GM23338 (cell line): ENCODE results near the gene MAP3K9. TPM values are rescaled to one million over a fixed set of nuclear protein-coding genes. Genes with fewer than 3 reads are reported as not detected.
A peak's percentile ranks its signal among the peaks of the same experiment; 100 is the strongest.

ENCODE experiments used
- ATAC-seq: fragments of 200-7000 bp; cut with Tn5 transposase; 3 replicates; pipeline ENCODE4 v1.9.1; 2020
- DNase-seq: peaks from one replicate; pipeline ENCODE4 v3.0.0-alpha.2; 2015; ENCODE audit warnings: low spot score
- H2AFZ ChIP-seq: fragments of 200-600 bp; sonication (generic); 2 replicates; pipeline ENCODE4 v1.8.0; 2016; ENCODE audit warnings: antibody characterized with exemption, mild to moderate bottlenecking, moderate library complexity
- H3F3A ChIP-seq: fragments of 200-600 bp; sonication (generic); replicated peaks from 2 replicates; pipeline ENCODE4 v1.8.0; 2017; ENCODE audit warnings: antibody characterized with exemption, mixed run types, low read depth
- H3K27ac ChIP-seq: fragments of 200-600 bp; sonication (generic); 2 replicates; pipeline ENCODE4 v1.6.1; 2016; ENCODE audit warnings: low read depth
- H3K27me3 ChIP-seq: fragments of 200-600 bp; sonication (generic); 2 replicates; pipeline ENCODE4 v1.8.0; 2016; ENCODE audit warnings: mild to moderate bottlenecking, mixed run types, moderate library complexity; ENCODE audit not compliant: insufficient read depth
- H3K36me3 ChIP-seq: fragments of 200-600 bp; sonication (generic); 2 replicates; pipeline ENCODE4 v1.8.0; 2016; ENCODE audit warnings: mild to moderate bottlenecking; ENCODE audit not compliant: insufficient read depth
- H3K4me1 ChIP-seq: fragments of 200-600 bp; sonication (generic); 2 replicates; pipeline ENCODE4 v1.8.0; 2016; ENCODE audit warnings: mild to moderate bottlenecking, moderate library complexity; ENCODE audit not compliant: insufficient read depth
- H3K4me2 ChIP-seq: fragments of 200-600 bp; sonication (generic); 2 replicates; pipeline ENCODE4 v1.7.1; 2017; ENCODE audit warnings: mixed run types
- H3K4me3 ChIP-seq: fragments of 200-600 bp; sonication (generic); 2 replicates; pipeline ENCODE4 v1.6.1; 2016; ENCODE audit warnings: mixed run types
- H3K79me2 ChIP-seq: fragments of 200-600 bp; sonication (generic); replicated peaks from 2 replicates; pipeline ENCODE4 v1.8.0; 2017; ENCODE audit warnings: mild to moderate bottlenecking; ENCODE audit not compliant: insufficient read depth
- H3K9me2 ChIP-seq: fragments of 200-600 bp; sonication (generic); 2 replicates; pipeline ENCODE4 v1.8.0; 2017; ENCODE audit not compliant: insufficient read depth
- H4K20me1 ChIP-seq: fragments of 200-600 bp; sonication (generic); replicated peaks from 2 replicates; pipeline ENCODE4 v1.8.0; 2017; ENCODE audit warnings: mild to moderate bottlenecking; ENCODE audit not compliant: insufficient read depth
- H3K27ac Mint-ChIP-seq: 2 replicates; pipeline ENCODE4 v1.8.0; 2020; ENCODE audit warnings: inconsistent platforms, mild to moderate bottlenecking, moderate library complexity, mixed read lengths
- H3K27me3 Mint-ChIP-seq: 3 replicates; pipeline ENCODE4 v1.8.0; 2022; ENCODE audit warnings: low read depth, mild to moderate bottlenecking, moderate library complexity, mixed read lengths, inconsistent platforms; ENCODE audit not compliant: insufficient read depth, poor library complexity
- H3K36me3 Mint-ChIP-seq: 3 replicates; pipeline ENCODE4 v1.8.0; 2021; ENCODE audit warnings: low read depth, mild to moderate bottlenecking, inconsistent platforms, moderate library complexity, mixed read lengths
- H3K4me1 Mint-ChIP-seq: 3 replicates; pipeline ENCODE4 v1.8.0; 2020; ENCODE audit warnings: mild to moderate bottlenecking, inconsistent platforms, mixed read lengths
- H3K4me3 Mint-ChIP-seq: 3 replicates; pipeline ENCODE4 v1.8.0; 2021; ENCODE audit warnings: moderate library complexity, mild to moderate bottlenecking, inconsistent platforms, mixed read lengths
- H3K9me3 Mint-ChIP-seq: 3 replicates; pipeline ENCODE4 v1.8.0; 2020; ENCODE audit warnings: moderate library complexity, mild to moderate bottlenecking, inconsistent platforms, mixed read lengths
- CREB1 ChIP-seq: fragments of 250-450 bp; sonication (Bioruptor Pico); IDR thresholded peaks from 2 replicates; pipeline ENCODE4 v1.5.0; 2020; ENCODE audit warnings: low read depth, mild to moderate bottlenecking, moderate library complexity
- EZH2phosphoT487 ChIP-seq: fragments of 200-600 bp; sonication (generic); IDR thresholded peaks from one replicate; pipeline ENCODE4 v1.8.1; 2018; ENCODE audit warnings: antibody characterized with exemption; ENCODE audit not compliant: unreplicated experiment
- JUNB ChIP-seq: IDR thresholded peaks from one replicate; pipeline ENCODE4 v1.6.1; 2016; ENCODE audit warnings: antibody characterized with exemption; ENCODE audit not compliant: unreplicated experiment
- NANOG ChIP-seq: IDR thresholded peaks from 2 replicates; pipeline ENCODE4 v1.6.1; 2016; ENCODE audit warnings: antibody characterized with exemption, borderline replicate concordance
- POLR2AphosphoS5 ChIP-seq: IDR thresholded peaks from 2 replicates; pipeline ENCODE4 v1.6.1; 2016; ENCODE audit warnings: antibody characterized with exemption, low read depth
- STAT1 ChIP-seq: IDR thresholded peaks from one replicate; pipeline ENCODE4 v1.6.1; 2016; ENCODE audit warnings: antibody characterized with exemption; ENCODE audit not compliant: unreplicated experiment
- ZNF114 ChIP-seq: fragments of 250-450 bp; sonication (Bioruptor Pico); IDR thresholded peaks from 2 replicates; pipeline ENCODE4 v1.5.0; 2020; ENCODE audit warnings: mild to moderate bottlenecking, moderate library complexity
- ZNF331 ChIP-seq: fragments of 250-450 bp; sonication (Bioruptor Pico); IDR thresholded peaks from 2 replicates; pipeline ENCODE4 v1.5.0; 2020; ENCODE audit warnings: low read depth, mild to moderate bottlenecking, moderate library complexity
- long read RNA-seq: library from polyadenylated mRNA; unstranded; transcript quantifications from one replicate; pipeline ENCODE4 v2.0.0, GENCODE V29; 2020; ENCODE audit not compliant: unreplicated experiment
- polyA plus RNA-seq: library from polyadenylated mRNA; unstranded; fragments of >200 nt; fragmentation: Nextera tagmentation; extraction: Ambion mirVana; gene quantifications from 2 replicates; pipeline ENCODE4 v1.2.1, GENCODE V29; 2016
- total RNA-seq: library from RNA; depleted of rRNA; stranded (reverse); fragments of >200 nt; shearing (Covaris generic); gene quantifications from 2 replicates; pipeline ENCODE4 v1.2.3, GENCODE V29; 2014; rRNA removed
- TF ChIP-seq, protein P1 (sequence below): fragments of 250-450 bp; sonication (Bioruptor Pico); IDR thresholded peaks from 2 replicates; pipeline ENCODE4 v1.5.0; 2020; ENCODE audit warnings: mild to moderate bottlenecking, moderate library complexity
- TF ChIP-seq, protein P2 (sequence below): IDR thresholded peaks from 2 replicates; pipeline ENCODE4 v1.6.1; 2016; ENCODE audit warnings: antibody characterized with exemption
- TF ChIP-seq, protein P3 (sequence below): IDR thresholded peaks from one replicate; pipeline ENCODE4 v1.6.1; 2018; ENCODE audit warnings: antibody characterized with exemption; ENCODE audit not compliant: unreplicated experiment

MAP3K9 gene
- total RNA-seq (30.8 and 37.5 TPM in 2 replicates), polyA plus RNA-seq (5.3 and 5.8 TPM in 2 replicates)
- long read RNA-seq, partial matches to known transcripts, result 0 of 1 reads
- long read RNA-seq, other reads (novel, unspliced or antisense), result 1 of 1 reads

DNA sequence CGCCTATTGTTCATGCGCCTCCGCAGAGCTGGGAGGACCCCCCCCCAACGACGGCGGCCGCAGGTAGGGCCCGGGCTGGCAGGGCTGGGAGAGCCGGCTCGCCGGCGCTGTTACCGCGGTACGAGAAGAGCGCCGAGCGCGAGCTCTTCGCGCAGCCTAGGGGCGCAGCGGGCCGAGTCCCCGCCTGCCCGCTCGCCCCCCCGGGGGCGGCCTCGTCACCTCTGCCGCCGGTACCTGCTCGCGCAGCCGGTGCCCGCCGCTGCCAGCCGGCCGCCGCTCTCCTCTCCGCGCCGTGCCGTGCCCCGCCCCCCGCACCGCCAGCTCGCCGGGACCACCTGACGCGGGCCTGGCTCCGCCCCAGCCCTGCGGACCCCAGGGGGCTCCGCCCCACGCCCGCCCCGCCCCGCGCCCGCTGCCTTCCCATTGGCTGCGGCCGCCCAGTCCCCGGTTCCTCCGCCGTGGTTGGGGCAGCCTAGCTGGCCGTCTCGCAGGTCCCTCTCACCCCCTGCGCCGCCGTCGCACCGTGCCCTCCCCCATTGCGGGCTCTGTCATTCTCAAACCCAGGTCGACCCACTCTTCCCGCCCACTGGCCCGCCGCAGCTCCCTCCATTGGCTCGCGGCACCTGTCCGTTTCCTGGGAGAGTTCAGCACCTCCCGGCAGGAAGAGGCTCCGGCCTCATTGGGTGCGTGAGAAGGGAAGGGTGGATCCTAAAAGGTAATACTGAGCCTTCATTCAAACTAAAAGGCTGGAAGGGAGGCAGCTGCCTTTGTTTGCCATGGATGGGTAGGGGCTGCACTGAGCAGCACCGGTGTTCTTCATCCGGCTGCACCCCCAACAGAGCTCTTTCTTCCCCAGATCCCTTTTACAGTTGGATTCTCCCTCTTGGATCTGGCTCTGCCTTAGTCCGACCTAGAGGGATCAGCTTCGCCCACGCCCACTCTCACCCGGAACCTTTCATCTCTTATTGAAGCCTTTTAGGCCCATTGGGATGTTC, at the start of gene MAP3K9:
Gene MAP3K9, minus strand, starts transcription at position 289 of the 995 bp plus-strand sequence. CDS start 342 bp downstream, outside the sequence.
- Histone ChIP-seq H3K4me2 (peak within 1 kb of the TSS; percentile 89), H3K4me1 (peaks cover 26% of the 10 kb centered on the region), H3K27me3 (no peaks in the 10 kb centered on the region), H2AFZ (peak within 1 kb of the TSS; percentile 68), H3K9me2 (no peaks in the 10 kb centered on the region), H3K4me3 (peak within 1 kb of the TSS; percentile 81), H3K36me3 (no peaks in the 10 kb centered on the region), H4K20me1 (peaks cover 27% of the 10 kb centered on the region), H3K27ac (peak within 1 kb of the TSS; percentile 87), H3F3A (no peaks in the 10 kb centered on the region), H3K79me2 (peaks cover 63% of the 10 kb centered on the region)
- peaks cover 12% of the 10 kb centered on the region for H3K4me1 Mint-ChIP-seq
- H3K4me3 Mint-ChIP-seq, result peak within 1 kb of the TSS; percentile 87; the same call in 2 of the 3 replicates
- no peaks in the 10 kb centered on the region for H3K9me3 Mint-ChIP-seq
- DNase-seq, result peak; percentile 98
- H3K27me3 Mint-ChIP-seq, result peaks cover 3% of the 10 kb centered on the region
- TF ChIP-seq EZH2phosphoT487, result no peak
- no peak for TF ChIP-seq NANOG
- TF ChIP-seq, protein P1, sequence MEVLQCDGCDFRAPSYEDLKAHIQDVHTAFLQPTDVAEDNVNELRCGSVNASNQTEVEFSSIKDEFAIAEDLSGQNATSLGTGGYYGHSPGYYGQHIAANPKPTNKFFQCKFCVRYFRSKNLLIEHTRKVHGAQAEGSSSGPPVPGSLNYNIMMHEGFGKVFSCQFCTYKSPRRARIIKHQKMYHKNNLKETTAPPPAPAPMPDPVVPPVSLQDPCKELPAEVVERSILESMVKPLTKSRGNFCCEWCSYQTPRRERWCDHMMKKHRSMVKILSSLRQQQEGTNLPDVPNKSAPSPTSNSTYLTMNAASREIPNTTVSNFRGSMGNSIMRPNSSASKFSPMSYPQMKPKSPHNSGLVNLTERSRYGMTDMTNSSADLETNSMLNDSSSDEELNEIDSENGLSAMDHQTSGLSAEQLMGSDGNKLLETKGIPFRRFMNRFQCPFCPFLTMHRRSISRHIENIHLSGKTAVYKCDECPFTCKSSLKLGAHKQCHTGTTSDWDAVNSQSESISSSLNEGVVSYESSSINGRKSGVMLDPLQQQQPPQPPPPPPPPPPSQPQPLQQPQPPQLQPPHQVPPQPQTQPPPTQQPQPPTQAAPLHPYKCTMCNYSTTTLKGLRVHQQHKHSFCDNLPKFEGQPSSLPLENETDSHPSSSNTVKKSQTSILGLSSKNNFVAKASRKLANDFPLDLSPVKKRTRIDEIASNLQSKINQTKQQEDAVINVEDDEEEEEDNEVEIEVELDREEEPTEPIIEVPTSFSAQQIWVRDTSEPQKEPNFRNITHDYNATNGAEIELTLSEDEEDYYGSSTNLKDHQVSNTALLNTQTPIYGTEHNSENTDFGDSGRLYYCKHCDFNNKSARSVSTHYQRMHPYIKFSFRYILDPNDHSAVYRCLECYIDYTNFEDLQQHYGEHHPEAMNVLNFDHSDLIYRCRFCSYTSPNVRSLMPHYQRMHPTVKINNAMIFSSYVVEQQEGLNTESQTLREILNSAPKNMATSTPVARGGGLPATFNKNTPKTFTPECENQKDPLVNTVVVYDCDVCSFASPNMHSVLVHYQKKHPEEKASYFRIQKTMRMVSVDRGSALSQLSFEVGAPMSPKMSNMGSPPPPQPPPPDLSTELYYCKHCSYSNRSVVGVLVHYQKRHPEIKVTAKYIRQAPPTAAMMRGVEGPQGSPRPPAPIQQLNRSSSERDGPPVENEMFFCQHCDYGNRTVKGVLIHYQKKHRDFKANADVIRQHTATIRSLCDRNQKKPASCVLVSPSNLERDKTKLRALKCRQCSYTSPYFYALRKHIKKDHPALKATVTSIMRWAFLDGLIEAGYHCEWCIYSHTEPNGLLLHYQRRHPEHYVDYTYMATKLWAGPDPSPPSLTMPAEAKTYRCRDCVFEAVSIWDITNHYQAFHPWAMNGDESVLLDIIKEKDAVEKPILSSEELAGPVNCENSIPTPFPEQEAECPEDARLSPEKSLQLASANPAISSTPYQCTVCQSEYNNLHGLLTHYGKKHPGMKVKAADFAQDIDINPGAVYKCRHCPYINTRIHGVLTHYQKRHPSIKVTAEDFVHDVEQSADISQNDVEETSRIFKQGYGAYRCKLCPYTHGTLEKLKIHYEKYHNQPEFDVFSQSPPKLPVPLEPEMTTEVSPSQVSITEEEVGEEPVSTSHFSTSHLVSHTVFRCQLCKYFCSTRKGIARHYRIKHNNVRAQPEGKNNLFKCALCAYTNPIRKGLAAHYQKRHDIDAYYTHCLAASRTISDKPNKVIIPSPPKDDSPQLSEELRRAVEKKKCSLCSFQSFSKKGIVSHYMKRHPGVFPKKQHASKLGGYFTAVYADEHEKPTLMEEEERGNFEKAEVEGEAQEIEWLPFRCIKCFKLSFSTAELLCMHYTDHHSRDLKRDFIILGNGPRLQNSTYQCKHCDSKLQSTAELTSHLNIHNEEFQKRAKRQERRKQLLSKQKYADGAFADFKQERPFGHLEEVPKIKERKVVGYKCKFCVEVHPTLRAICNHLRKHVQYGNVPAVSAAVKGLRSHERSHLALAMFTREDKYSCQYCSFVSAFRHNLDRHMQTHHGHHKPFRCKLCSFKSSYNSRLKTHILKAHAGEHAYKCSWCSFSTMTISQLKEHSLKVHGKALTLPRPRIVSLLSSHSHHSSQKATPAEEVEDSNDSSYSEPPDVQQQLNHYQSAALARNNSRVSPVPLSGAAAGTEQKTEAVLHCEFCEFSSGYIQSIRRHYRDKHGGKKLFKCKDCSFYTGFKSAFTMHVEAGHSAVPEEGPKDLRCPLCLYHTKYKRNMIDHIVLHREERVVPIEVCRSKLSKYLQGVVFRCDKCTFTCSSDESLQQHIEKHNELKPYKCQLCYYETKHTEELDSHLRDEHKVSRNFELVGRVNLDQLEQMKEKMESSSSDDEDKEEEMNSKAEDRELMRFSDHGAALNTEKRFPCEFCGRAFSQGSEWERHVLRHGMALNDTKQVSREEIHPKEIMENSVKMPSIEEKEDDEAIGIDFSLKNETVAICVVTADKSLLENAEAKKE, result no peak
- no peak for TF ChIP-seq ZNF331 (CRISPR knock-in tag)
- TF ChIP-seq, protein P2, sequence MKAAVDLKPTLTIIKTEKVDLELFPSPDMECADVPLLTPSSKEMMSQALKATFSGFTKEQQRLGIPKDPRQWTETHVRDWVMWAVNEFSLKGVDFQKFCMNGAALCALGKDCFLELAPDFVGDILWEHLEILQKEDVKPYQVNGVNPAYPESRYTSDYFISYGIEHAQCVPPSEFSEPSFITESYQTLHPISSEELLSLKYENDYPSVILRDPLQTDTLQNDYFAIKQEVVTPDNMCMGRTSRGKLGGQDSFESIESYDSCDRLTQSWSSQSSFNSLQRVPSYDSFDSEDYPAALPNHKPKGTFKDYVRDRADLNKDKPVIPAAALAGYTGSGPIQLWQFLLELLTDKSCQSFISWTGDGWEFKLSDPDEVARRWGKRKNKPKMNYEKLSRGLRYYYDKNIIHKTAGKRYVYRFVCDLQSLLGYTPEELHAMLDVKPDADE, result no peak
- peak; percentile 74 for TF ChIP-seq CREB1 (CRISPR knock-in tag)
- no peak for TF ChIP-seq ZNF114 (CRISPR knock-in tag)
- TF ChIP-seq, protein P3, sequence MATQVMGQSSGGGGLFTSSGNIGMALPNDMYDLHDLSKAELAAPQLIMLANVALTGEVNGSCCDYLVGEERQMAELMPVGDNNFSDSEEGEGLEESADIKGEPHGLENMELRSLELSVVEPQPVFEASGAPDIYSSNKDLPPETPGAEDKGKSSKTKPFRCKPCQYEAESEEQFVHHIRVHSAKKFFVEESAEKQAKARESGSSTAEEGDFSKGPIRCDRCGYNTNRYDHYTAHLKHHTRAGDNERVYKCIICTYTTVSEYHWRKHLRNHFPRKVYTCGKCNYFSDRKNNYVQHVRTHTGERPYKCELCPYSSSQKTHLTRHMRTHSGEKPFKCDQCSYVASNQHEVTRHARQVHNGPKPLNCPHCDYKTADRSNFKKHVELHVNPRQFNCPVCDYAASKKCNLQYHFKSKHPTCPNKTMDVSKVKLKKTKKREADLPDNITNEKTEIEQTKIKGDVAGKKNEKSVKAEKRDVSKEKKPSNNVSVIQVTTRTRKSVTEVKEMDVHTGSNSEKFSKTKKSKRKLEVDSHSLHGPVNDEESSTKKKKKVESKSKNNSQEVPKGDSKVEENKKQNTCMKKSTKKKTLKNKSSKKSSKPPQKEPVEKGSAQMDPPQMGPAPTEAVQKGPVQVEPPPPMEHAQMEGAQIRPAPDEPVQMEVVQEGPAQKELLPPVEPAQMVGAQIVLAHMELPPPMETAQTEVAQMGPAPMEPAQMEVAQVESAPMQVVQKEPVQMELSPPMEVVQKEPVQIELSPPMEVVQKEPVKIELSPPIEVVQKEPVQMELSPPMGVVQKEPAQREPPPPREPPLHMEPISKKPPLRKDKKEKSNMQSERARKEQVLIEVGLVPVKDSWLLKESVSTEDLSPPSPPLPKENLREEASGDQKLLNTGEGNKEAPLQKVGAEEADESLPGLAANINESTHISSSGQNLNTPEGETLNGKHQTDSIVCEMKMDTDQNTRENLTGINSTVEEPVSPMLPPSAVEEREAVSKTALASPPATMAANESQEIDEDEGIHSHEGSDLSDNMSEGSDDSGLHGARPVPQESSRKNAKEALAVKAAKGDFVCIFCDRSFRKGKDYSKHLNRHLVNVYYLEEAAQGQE, result peak; percentile 5
- no peak for TF ChIP-seq JUNB
- peak; percentile 89 for TF ChIP-seq POLR2AphosphoS5
- no peak for TF ChIP-seq STAT1
- ATAC-seq, result peak; percentile 87
- H3K27ac Mint-ChIP-seq, result no peak within 1 kb of the TSS; the same call in 1 of the 2 replicates
- H3K36me3 Mint-ChIP-seq, result no peaks in the 10 kb centered on the region
